Neural progenitor cell (in vitro differentiated cells): ENCODE data around the gene TECTA. TPM values are rescaled to one million over a fixed set of nuclear protein-coding genes. Genes with fewer than 3 reads are reported as not detected.

Source experiments
- DNase-seq: peaks from one replicate; pipeline ENCODE4 v3.0.0-alpha.2; 2016; ENCODE audit warnings: low spot score
- H2AFZ ChIP-seq: fragments of 200-600 bp; sonication (generic); replicated peaks from 2 replicates; pipeline ENCODE4 v1.6.1; 2016; ENCODE audit warnings: antibody characterized with exemption
- H3F3A ChIP-seq: fragments of 200-600 bp; sonication (generic); 2 replicates; pipeline ENCODE4 v1.6.1; 2016; ENCODE audit warnings: antibody characterized with exemption, low read depth
- H3K27ac ChIP-seq: fragments of 200-600 bp; sonication (generic); 2 replicates; pipeline ENCODE4 v1.5.1; 2016; ENCODE audit warnings: mild to moderate bottlenecking
- H3K27me3 ChIP-seq: fragments of 200-600 bp; sonication (generic); 2 replicates; pipeline ENCODE4 v1.6.1; 2016; ENCODE audit warnings: mild to moderate bottlenecking, moderate library complexity
- H3K36me3 ChIP-seq: fragments of 200-600 bp; sonication (generic); 2 replicates; pipeline ENCODE4 v1.5.1; 2016
- H3K4me1 ChIP-seq: fragments of 200-600 bp; sonication (generic); 2 replicates; pipeline ENCODE4 v1.6.1; 2016; ENCODE audit warnings: mixed run types
- H3K4me2 ChIP-seq: fragments of 200-600 bp; sonication (generic); 2 replicates; pipeline ENCODE4 v1.6.1; 2016
- H3K4me3 ChIP-seq: fragments of 200-600 bp; sonication (generic); 2 replicates; pipeline ENCODE4 v1.5.1; 2016
- H3K79me2 ChIP-seq: fragments of 200-600 bp; sonication (generic); 2 replicates; pipeline ENCODE4 v1.6.1; 2016; ENCODE audit warnings: low read depth
- H3K9ac ChIP-seq: fragments of 200-600 bp; sonication (generic); 2 replicates; pipeline ENCODE4 v1.6.1; 2016
- H3K9me3 ChIP-seq: fragments of 200-600 bp; sonication (generic); 2 replicates; pipeline ENCODE4 v1.5.1; 2016; ENCODE audit warnings: low read depth
- H4K20me1 ChIP-seq: fragments of 200-600 bp; sonication (generic); 2 replicates; pipeline ENCODE4 v1.6.1; 2016; ENCODE audit warnings: low read depth
- H3K27ac Mint-ChIP-seq: 3 replicates; pipeline ENCODE4 v1.8.0; 2021; ENCODE audit warnings: mixed read lengths
- H3K27me3 Mint-ChIP-seq: 2 replicates; pipeline ENCODE4 v1.8.0; 2022; ENCODE audit warnings: low read depth, mild to moderate bottlenecking, inconsistent platforms, moderate library complexity, mixed read lengths; ENCODE audit not compliant: insufficient read depth
- H3K36me3 Mint-ChIP-seq: 3 replicates; pipeline ENCODE4 v1.8.0; 2021; ENCODE audit warnings: mixed read lengths
- H3K4me1 Mint-ChIP-seq: 3 replicates; pipeline ENCODE4 v1.8.0; 2021; ENCODE audit warnings: mixed read lengths
- H3K4me3 Mint-ChIP-seq: 3 replicates; pipeline ENCODE4 v1.8.0; 2021; ENCODE audit warnings: mild to moderate bottlenecking, moderate library complexity, mixed read lengths
- H3K9me3 Mint-ChIP-seq: 3 replicates; pipeline ENCODE4 v1.8.0; 2020; ENCODE audit warnings: mixed read lengths
- EZH2 ChIP-seq: fragments of 200-600 bp; sonication (generic); IDR thresholded peaks from 2 replicates; pipeline ENCODE4 v1.6.1; 2017; ENCODE audit warnings: antibody characterized with exemption, mild to moderate bottlenecking, moderate library complexity
- EZH2phosphoT487 ChIP-seq: fragments of 200-600 bp; sonication (generic); IDR thresholded peaks from 2 replicates; pipeline ENCODE4 v1.6.1; 2017; ENCODE audit warnings: antibody characterized with exemption
- total RNA-seq: library from RNA; depleted of rRNA; stranded (reverse); fragments of >200 nt; gene quantifications from 2 replicates; pipeline ENCODE4 v1.2.3, GENCODE V29; 2015; ENCODE audit warnings: low replicate concordance
- TF ChIP-seq, protein P1 (sequence below): fragments of 200-600 bp; sonication (generic); IDR thresholded peaks from 2 replicates; pipeline ENCODE4 v1.5.1; 2017; ENCODE audit warnings: antibody characterized with exemption, mild to moderate bottlenecking

TECTA gene
- total RNA-seq, 1 donor from 2014 or later: 0.84 TPM

DNA sequence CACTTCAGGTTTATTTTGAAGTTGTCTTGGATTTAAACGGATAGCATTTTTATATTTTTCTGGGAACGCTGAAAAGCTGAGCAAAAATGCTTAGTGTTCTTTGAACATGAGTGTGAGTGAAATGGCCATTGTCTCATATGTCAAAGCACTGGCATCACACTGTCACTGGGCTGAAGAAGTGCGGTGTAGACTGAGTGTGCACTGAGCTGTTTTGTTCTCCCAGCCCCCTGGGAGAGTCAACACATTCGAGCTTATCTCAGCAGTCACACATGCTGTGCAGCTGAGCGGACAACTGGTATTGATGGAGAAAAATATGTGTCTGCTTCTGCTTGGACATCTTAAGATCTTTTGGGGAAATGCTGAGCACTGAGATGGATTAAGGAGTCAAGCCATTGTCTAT, 90.8 kb downstream of the TECTA start:
- peaks cover 4% of the 10 kb centered on the region for H3K27me3 Mint-ChIP-seq
- TF ChIP-seq EZH2 (no peak), EZH2phosphoT487 (no peak)
- TF ChIP-seq, protein P1, sequence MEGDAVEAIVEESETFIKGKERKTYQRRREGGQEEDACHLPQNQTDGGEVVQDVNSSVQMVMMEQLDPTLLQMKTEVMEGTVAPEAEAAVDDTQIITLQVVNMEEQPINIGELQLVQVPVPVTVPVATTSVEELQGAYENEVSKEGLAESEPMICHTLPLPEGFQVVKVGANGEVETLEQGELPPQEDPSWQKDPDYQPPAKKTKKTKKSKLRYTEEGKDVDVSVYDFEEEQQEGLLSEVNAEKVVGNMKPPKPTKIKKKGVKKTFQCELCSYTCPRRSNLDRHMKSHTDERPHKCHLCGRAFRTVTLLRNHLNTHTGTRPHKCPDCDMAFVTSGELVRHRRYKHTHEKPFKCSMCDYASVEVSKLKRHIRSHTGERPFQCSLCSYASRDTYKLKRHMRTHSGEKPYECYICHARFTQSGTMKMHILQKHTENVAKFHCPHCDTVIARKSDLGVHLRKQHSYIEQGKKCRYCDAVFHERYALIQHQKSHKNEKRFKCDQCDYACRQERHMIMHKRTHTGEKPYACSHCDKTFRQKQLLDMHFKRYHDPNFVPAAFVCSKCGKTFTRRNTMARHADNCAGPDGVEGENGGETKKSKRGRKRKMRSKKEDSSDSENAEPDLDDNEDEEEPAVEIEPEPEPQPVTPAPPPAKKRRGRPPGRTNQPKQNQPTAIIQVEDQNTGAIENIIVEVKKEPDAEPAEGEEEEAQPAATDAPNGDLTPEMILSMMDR: no peak
- no peaks in the 10 kb centered on the region for H4K20me1 ChIP-seq
- no peaks in the 10 kb centered on the region for H3K79me2 ChIP-seq
- H3F3A ChIP-seq: no peaks in the 10 kb centered on the region
- no peaks in the 10 kb centered on the region for H3K36me3 ChIP-seq
- H3K4me3 ChIP-seq: no peak overlapping the region
- H3K4me1 ChIP-seq: no peaks in the 10 kb centered on the region
- no peak overlapping the region for H3K4me3 Mint-ChIP-seq
- no peak overlapping the region for H2AFZ ChIP-seq
- DNase-seq: no peak
- peak overlapping the region; percentile 55 for H3K27ac Mint-ChIP-seq
- peaks cover 5% of the 10 kb centered on the region for H3K36me3 Mint-ChIP-seq
- H3K27ac ChIP-seq: no peak overlapping the region
- H3K4me1 Mint-ChIP-seq: peaks cover 25% of the 10 kb centered on the region
- H3K9me3 ChIP-seq: no peaks in the 10 kb centered on the region
- no peak overlapping the region for H3K9ac ChIP-seq
- no peaks in the 10 kb centered on the region for H3K27me3 ChIP-seq
- no peaks in the 10 kb centered on the region for H3K9me3 Mint-ChIP-seq
- H3K4me2 ChIP-seq: no peak overlapping the region

DNA sequence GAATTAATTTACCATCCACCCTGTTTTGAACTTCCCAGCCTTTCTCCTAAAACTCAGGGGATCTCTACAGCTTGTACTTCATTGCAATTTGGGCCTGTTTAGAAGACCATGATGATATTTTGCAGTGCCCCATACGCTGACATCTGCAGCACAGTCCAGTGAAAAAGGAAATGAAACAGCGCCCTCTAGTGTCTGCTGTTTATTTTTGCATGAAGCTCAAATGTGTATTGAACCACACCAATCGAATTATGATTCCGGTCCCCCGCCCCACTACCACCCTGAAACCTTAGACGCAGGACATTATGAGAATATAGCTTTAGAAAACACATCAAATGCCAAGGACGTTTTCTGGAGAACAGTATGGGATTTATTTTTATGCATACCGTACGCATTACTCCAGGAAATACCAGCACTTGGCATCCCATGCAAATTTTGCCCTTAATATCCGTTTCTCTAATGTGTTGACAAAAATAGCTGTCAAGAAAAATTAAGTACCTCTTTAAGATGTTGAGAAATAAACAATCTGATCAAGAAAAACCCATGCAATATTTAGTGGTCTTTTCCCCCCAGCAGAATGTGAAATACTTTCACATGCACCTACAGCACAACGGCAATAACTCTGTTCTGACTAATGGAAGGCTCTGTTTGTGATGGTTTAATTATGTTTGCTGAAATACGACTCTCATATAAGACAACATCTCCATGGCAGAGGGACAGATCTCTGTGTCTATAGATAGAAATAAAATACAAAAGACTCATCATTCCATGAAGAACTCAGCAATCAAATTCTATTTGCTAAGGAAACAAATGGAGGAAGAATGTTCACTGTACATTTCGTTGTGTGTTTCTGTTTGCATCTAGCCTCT, 93.9 kb downstream of the TECTA start:
- Histone ChIP-seq H3K27ac (no peak overlapping the region), H3K36me3 (no peaks in the 10 kb centered on the region), H2AFZ (no peak overlapping the region), H3K4me1 (peaks cover 17% of the 10 kb centered on the region), H4K20me1 (no peaks in the 10 kb centered on the region), H3K9me3 (no peaks in the 10 kb centered on the region), H3F3A (no peaks in the 10 kb centered on the region), H3K79me2 (no peaks in the 10 kb centered on the region), H3K4me3 (no peak overlapping the region), H3K27me3 (no peaks in the 10 kb centered on the region), H3K4me2 (no peak overlapping the region), H3K9ac (no peak overlapping the region)
- peak; percentile 74 for DNase-seq
- H3K4me1 Mint-ChIP-seq: peaks cover 32% of the 10 kb centered on the region
- no peaks in the 10 kb centered on the region for H3K9me3 Mint-ChIP-seq
- H3K27ac Mint-ChIP-seq: no peak overlapping the region
- H3K4me3 Mint-ChIP-seq: no peak overlapping the region
- H3K36me3 Mint-ChIP-seq: peaks cover 2% of the 10 kb centered on the region
- H3K27me3 Mint-ChIP-seq: peaks cover 3% of the 10 kb centered on the region
- TF ChIP-seq EZH2phosphoT487: no peak
- TF ChIP-seq, protein P1: peak; percentile 96

DNA sequence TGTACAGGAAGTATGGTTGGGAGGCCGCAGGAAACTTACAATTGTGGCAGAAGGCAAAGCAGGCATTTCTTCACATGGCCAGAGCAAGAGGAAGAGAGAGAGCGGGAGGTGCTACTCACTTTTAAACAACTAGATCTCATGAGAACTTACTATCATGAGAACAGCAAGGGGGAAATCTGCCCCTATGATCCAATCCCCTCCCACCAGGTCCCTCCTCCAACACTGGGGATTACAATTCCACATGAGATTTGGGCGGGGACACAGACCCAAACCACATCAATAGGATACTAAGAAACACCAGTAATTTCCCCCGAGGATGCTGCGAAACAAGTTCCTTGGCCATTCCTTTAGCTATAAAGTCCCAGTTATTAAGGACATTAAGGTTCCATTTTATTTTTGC, 97.4 kb downstream of the TECTA start:
- H3K36me3 ChIP-seq: no peaks in the 10 kb centered on the region
- no peak overlapping the region for H3K4me2 ChIP-seq
- no peaks in the 10 kb centered on the region for H3K9me3 Mint-ChIP-seq
- no peaks in the 10 kb centered on the region for H3K79me2 ChIP-seq
- H3K9ac ChIP-seq: no peak overlapping the region
- peaks cover 17% of the 10 kb centered on the region for H3K4me1 ChIP-seq
- no peaks in the 10 kb centered on the region for H3K36me3 Mint-ChIP-seq
- TF ChIP-seq EZH2 (no peak), EZH2phosphoT487 (no peak)
- TF ChIP-seq, protein P1: no peak
- no peak for DNase-seq
- no peaks in the 10 kb centered on the region for H3K9me3 ChIP-seq
- no peak overlapping the region for H3K27ac ChIP-seq
- peaks cover 19% of the 10 kb centered on the region for H3K4me1 Mint-ChIP-seq
- H3K27me3 Mint-ChIP-seq: peaks cover 5% of the 10 kb centered on the region
- H3K27ac Mint-ChIP-seq: no peak overlapping the region
- H3K4me3 ChIP-seq: no peak overlapping the region
- H3K4me3 Mint-ChIP-seq: no peak overlapping the region
- no peaks in the 10 kb centered on the region for H3K27me3 ChIP-seq
- no peaks in the 10 kb centered on the region for H3F3A ChIP-seq
- H4K20me1 ChIP-seq: no peaks in the 10 kb centered on the region
- peak overlapping the region; percentile 61 for H2AFZ ChIP-seq
